ENCODE data around the gene TERC. TPM values are rescaled to one million over a fixed set of nuclear protein-coding genes. Genes with fewer than 3 reads are reported as not detected.

Gene TERC
- total RNA-seq: 67.2 and 103 TPM in 2 replicates

DNA sequence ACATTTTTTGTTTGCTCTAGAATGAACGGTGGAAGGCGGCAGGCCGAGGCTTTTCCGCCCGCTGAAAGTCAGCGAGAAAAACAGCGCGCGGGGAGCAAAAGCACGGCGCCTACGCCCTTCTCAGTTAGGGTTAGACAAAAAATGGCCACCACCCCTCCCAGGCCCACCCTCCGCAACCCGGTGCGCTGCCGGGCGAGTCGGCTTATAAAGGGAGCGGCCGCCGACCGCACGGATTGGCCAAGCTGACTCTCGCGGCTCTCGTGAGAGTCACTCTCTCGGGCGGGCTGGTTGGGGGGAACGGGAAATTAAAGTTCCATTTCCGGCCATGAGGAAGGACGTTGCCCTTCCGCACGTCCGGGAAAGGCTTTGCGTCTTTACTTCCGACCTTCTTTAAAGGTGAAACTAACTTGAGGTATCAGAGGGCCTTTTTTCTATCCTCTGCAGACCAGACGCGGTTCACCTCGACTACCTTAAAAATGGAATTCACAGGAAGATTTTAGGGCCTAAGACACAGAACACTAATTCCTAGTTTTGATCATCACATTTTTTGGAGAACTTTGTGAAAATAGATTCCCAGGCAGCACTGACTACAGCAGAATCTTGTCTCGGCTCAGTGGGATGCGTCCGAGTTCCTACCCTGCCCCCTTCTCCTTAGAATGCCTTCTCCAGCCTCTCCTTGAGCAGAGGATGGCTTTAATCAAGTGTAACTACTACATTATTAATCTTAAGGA is at the start of gene TERC:
TSS of gene TERC (minus strand) at position 179 of the 731 bp plus-strand sequence.

DNA sequence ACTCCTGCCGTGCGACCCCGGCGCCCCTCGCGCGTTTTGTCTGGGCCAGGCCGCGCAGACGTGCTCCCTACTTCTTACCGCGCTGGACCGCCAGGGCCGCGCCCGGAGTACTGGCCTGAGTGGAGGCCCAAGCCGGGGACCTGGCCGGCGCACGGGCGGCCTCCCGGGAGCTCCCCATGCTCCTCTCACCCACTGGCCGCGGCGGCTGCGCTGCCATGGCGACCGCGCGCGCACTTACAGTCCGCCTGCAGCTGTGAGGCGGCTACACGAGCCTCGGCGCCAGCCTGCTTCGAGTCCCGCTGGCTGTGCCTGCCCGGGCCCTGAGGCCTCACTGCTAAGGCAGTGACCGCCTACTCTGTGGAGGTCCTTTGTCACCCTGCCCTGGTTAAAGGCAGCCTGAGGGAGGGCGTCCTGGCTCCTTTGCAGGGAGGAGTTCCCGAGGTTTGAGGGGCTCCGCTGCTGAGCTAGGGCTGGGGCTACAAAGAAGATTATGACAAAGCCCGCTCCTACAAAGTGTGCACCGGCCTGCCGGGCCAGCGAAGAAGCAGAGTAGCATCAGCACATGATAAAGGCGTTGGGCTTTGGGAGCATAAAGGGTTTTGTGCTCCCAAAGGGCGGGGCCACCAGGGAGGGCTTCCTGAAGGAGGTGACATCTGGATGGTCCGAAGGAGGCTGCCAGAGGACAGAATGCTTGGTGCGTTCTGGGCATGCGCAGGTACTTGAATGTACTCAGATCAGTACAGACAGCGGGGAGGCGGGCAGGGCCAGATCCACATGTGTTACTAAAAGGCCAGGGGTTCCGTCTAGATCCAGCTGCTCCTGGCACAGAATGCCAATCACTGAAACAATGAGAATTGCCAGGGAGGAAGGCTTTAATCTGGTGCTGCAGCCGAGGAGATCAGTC is 47.7 kb upstream of the TERC start, which contains the start of the genes LRRC34 and LRRIQ4:
TSS of gene LRRC34 (minus strand) at position 573 of the 904 bp plus-strand sequence. CDS start at position 217, 356 bp downstream.
TSS of gene LRRIQ4 (plus strand) at position 539 of the 904 bp plus-strand sequence. CDS start 9,052 bp downstream, outside the sequence.

DNA sequence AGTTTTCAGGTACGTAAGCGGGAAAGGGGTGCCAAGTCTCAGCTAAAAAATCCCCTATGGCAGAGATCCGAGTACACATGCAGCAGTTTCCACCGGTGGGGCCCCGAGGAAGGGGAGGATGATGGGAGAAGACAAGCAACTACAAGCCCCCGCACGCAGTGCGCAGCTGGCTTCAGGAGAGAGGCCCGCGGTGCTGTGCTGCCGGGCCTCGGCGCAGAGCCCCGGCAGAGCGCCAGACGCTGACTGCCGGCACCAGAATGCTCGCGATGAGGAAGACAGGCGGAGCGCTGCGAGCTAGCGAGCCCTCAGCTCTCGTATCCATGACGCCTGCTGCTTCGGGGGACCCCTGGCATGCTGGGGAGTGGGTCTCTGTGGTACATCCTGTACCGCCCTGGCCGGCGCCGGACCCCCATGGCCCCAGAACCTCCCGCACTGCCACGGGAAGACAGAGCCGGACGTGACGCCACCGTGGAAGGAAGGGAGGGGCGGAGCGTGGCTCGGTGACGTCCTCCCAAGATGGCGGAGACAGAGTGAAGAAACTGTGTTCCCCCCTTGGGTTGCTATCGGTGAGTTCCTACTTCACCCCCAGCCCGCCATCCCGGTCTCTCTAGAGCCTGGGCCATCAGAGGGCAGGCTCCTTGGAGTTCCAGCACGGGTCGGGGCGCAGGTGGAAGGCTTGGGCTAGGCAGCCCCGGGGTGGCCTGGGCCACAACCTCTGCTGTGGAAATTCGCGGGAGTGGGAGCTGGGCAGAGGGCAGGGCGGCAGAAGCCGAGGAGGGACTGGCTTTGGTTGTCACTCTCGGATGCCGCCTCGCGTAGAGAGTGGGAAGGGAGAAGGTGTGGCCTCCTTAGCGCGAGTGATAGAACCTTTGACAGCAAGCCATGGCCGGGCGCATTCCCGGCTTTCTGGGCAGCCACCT is 8.3 kb upstream of the TERC start, which contains the start of gene MYNN:
TSS of gene MYNN (plus strand) at position 500 of the 920 bp plus-strand sequence. CDS start 900 bp downstream, outside the sequence.

DNA sequence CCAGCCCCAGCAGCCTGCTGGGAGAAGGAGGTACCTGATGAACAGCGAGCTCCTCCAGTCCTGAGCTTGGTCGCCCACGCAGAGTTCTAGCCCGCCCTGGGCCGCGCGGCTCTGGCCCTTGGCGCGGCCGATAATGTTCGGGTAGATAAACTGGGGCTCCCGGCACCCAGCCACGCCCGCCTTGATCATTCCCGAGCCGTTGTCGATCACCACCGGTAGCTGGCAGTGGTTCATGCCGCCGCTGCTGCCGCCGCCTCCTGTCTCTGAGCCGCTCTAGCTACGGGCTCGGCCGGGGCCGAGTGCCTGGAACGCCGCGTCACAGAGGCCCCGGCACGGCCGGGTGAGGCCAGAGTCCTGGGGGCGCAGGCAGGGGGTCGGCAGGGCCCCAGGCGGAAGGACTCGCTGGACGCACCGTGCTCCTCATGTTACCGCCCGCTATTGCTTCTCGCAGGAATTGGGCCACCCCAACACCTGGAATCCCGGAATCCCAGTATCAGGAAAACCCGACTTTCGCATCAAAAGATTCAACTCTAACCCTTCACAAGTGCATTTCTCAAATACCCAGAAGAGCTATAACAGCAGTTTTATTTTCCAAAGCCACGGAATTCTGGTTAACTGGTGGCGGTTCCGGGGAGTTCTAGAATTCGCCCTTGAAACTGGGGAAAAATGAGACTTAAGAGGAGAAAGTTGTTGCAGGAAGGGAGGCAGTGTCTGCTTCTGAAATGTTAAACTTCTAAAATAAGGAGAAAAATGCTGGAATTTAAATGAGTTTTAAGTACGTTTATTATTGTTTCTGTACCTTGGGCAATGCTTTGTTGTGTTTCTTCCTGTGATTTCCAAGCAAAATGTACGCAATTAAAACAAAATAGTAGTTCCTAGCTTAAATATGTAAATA is 4.7 kb upstream of the TERC start, which contains the start of gene ACTRT3:
TSS of gene ACTRT3 (minus strand) at position 275 of the 895 bp plus-strand sequence. CDS start at position 234, 41 bp downstream.

Other genes with a start within 250 kb of the TERC start
- gene MECOM, start 101.3 kb downstream of the TERC start, total RNA-seq: 2.8 and 9.1 TPM in 2 replicates
- 2.6 and 3.3 TPM in 2 replicates for gene ACTRT3, start 4.5 kb upstream of the TERC start, total RNA-seq
- 11.2 and 11.3 TPM in 2 replicates for gene MYNN, start 8.3 kb upstream of the TERC start, total RNA-seq
- gene LRRIQ4, start 47.8 kb upstream of the TERC start, total RNA-seq: not detected in 2 replicates
- 1.1 and 4.6 TPM in 2 replicates for gene LRRC34, start 47.8 kb upstream of the TERC start, total RNA-seq
- gene LRRC31, start 104.9 kb upstream of the TERC start, total RNA-seq: not detected in 2 replicates
- gene SAMD7, start 146.5 kb upstream of the TERC start, total RNA-seq: not detected in 2 replicates
- gene SEC62, start 201.7 kb upstream of the TERC start, total RNA-seq: 12.1 and 14.6 TPM in 2 replicates